Trophoblast cell (in vitro differentiated cells and primary cell): ENCODE measurements around the gene FGFR2.
"Not testable (repeated sequence)": the region's sequence is repeated elsewhere in the genome, so short reads cannot be mapped to it uniquely, and the experiment has no call there.

Experiments used
- DNase-seq, 2 donors: peaks; one replicate each; pipeline ENCODE4 v3.0.0-alpha.2; 2016
- H2AFZ ChIP-seq: 2 replicates; pipeline ENCODE4 v1.6.1; 2013; ENCODE audit warnings: low read length, moderate library complexity, mild to moderate bottlenecking; ENCODE audit not compliant: insufficient read depth, poor library complexity
- H2AK5ac ChIP-seq: 2 replicates; pipeline ENCODE4 v1.6.1; 2013; ENCODE audit warnings: mild to moderate bottlenecking, low read length
- H2BK120ac ChIP-seq: 2 replicates; pipeline ENCODE4 v1.6.1; 2013; ENCODE audit warnings: low read length, mild to moderate bottlenecking, moderate library complexity; ENCODE audit not compliant: insufficient read depth, poor library complexity
- H2BK12ac ChIP-seq: 2 replicates; pipeline ENCODE4 v1.6.1; 2013; ENCODE audit warnings: mild to moderate bottlenecking, low read length, moderate library complexity
- H2BK5ac ChIP-seq: 2 replicates; pipeline ENCODE4 v1.6.1; 2013; ENCODE audit warnings: low read length, low read depth, moderate library complexity, mild to moderate bottlenecking; ENCODE audit not compliant: poor library complexity
- H3K14ac ChIP-seq: 2 replicates; pipeline ENCODE4 v1.6.1; 2013; ENCODE audit warnings: mild to moderate bottlenecking, low read length
- H3K18ac ChIP-seq: 2 replicates; pipeline ENCODE4 v1.6.1; 2013; ENCODE audit warnings: mild to moderate bottlenecking, low read length
- H3K23ac ChIP-seq: 2 replicates; pipeline ENCODE4 v1.6.1; 2013; ENCODE audit warnings: low read length
- H3K27ac ChIP-seq: 2 replicates; pipeline ENCODE4 v1.5.1; 2013; ENCODE audit warnings: low read depth, mild to moderate bottlenecking, inconsistent platforms, low read length, moderate library complexity
- H3K27me3 ChIP-seq: 2 replicates; pipeline ENCODE4 v1.6.1; 2013; ENCODE audit warnings: inconsistent platforms, mild to moderate bottlenecking, low read length, moderate library complexity; ENCODE audit not compliant: insufficient read depth
- H3K36me3 ChIP-seq, 2 experiments: 1 replicate in 1 of 2; 2 replicates in 1 of 2; pipeline ENCODE4 v1.6.1; 2013; ENCODE audit warnings: low read length in 2 of 2, mild to moderate bottlenecking in 2 of 2, moderate library complexity in 1 of 2; ENCODE audit not compliant: insufficient read depth in 2 of 2, control insufficient read depth in 1 of 2
- H3K4ac ChIP-seq: 2 replicates; pipeline ENCODE4 v1.6.1; 2013; ENCODE audit warnings: low read depth, mild to moderate bottlenecking, low read length, moderate library complexity
- H3K4me1 ChIP-seq, 2 experiments: 1 replicate in 1 of 2; 2 replicates in 1 of 2; pipeline ENCODE4 v1.6.1; 2013; ENCODE audit warnings: low read length in 2 of 2, mild to moderate bottlenecking in 2 of 2, moderate library complexity in 1 of 2; ENCODE audit not compliant: insufficient read depth in 2 of 2, control insufficient read depth in 1 of 2
- H3K4me2 ChIP-seq: 2 replicates; pipeline ENCODE4 v1.6.1; 2013; ENCODE audit warnings: inconsistent platforms, mild to moderate bottlenecking, low read length, moderate library complexity
- H3K4me3 ChIP-seq: 2 replicates; pipeline ENCODE4 v1.5.1; 2013; ENCODE audit warnings: mild to moderate bottlenecking, low read depth, low read length, inconsistent platforms
- H3K79me1 ChIP-seq: one replicate; pipeline ENCODE4 v1.6.1; 2013; ENCODE audit warnings: low read length
- H3K79me2 ChIP-seq: 2 replicates; pipeline ENCODE4 v1.6.1; 2013; ENCODE audit warnings: low read length, mild to moderate bottlenecking; ENCODE audit not compliant: control insufficient read depth, insufficient read depth, poor library complexity
- H3K9ac ChIP-seq: 2 replicates; pipeline ENCODE4 v1.6.1; 2013; ENCODE audit warnings: mild to moderate bottlenecking, low read length
- H3K9me3 ChIP-seq: 2 replicates; pipeline ENCODE4 v1.6.1; 2013; ENCODE audit warnings: low read depth, mild to moderate bottlenecking, control low read depth, inconsistent platforms, low read length; ENCODE audit not compliant: insufficient read depth
- H4K12ac ChIP-seq: 2 replicates; pipeline ENCODE4 v1.6.1; 2013; ENCODE audit warnings: low read depth, mild to moderate bottlenecking, low read length, moderate library complexity
- H4K8ac ChIP-seq: 2 replicates; pipeline ENCODE4 v1.6.1; 2013; ENCODE audit warnings: low read depth, mild to moderate bottlenecking, low read length, moderate library complexity
- H4K91ac ChIP-seq: one replicate; pipeline ENCODE4 v1.6.1; 2013; ENCODE audit warnings: low read depth, mild to moderate bottlenecking, low read length, moderate library complexity
- WGBS: extraction: QIAGEN DNeasy Blood & Tissue Kit; methylation state at CpG from one replicate; pipeline ENCODE4 v1.1.7; 2013; ENCODE audit warnings: missing lambda C conversion rate; ENCODE audit not compliant: insufficient read length, insufficient coverage; ENCODE audit errors: extremely low coverage; 5-methylcytosine and 5-hydroxymethylcytosine counted together

FGFR2 gene

DNA sequence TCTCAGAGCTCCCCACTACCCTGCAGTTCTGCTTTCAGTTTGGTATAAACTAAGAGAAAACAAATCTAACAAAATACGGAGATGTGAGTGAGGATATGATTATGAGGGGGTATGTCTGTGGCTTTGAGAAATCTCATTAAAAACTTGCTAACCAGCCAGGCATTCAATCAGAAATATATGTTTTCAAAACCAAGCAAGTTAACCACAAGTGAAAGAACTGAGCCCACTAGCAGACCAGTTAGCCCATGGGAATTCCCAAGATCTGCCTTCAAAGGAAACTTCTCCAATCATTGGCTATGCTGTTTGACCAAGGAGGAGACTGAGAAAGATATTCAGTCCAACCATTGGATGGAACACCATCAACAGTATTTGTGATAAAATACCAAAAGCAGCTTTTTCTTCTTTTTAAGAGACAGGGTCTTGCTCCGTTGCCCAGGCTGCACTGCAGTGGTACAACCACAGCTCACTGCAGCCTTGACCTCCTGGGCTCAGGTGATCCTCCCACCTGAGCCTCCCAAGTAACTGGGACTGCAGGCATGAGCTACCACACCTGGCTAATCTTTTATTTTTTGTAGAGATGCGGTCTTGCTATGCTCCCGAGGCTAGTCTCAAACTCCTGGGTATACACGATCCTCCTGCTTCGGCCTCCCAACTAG is 41.2 kb downstream of the FGFR2 start:
- H3K27ac ChIP-seq: no peak overlapping the region
- H3K9me3 ChIP-seq: peaks cover 2% of the 10 kb centered on the region
- no peaks in the 10 kb centered on the region for H3K36me3 ChIP-seq
- H3K4me2 ChIP-seq: no peak overlapping the region
- no peak overlapping the region for H4K91ac ChIP-seq
- no peak overlapping the region for H3K14ac ChIP-seq
- no peaks in the 10 kb centered on the region for H3K79me2 ChIP-seq
- no peak overlapping the region for H4K12ac ChIP-seq
- no peak overlapping the region for H4K8ac ChIP-seq
- H2BK5ac ChIP-seq: no peak overlapping the region
- H2BK12ac ChIP-seq: no peak overlapping the region
- H3K18ac ChIP-seq: no peak overlapping the region
- H3K4me1 ChIP-seq: peaks cover 5 to 7% of the 10 kb centered on the region in 2 experiments
- no peak overlapping the region for H2AFZ ChIP-seq
- H2BK120ac ChIP-seq: no peak overlapping the region
- H3K4ac ChIP-seq: no peak overlapping the region
- H3K79me1 ChIP-seq: no peaks in the 10 kb centered on the region
- no peaks in the 10 kb centered on the region for H3K27me3 ChIP-seq
- no CpG with 5 or more reads among the region's 6 CpGs for WGBS
- H3K4me3 ChIP-seq: no peak overlapping the region
- no peak for DNase-seq
- no peak overlapping the region for H2AK5ac ChIP-seq
- H3K9ac ChIP-seq: no peak overlapping the region
- H3K23ac ChIP-seq: no peak overlapping the region

DNA sequence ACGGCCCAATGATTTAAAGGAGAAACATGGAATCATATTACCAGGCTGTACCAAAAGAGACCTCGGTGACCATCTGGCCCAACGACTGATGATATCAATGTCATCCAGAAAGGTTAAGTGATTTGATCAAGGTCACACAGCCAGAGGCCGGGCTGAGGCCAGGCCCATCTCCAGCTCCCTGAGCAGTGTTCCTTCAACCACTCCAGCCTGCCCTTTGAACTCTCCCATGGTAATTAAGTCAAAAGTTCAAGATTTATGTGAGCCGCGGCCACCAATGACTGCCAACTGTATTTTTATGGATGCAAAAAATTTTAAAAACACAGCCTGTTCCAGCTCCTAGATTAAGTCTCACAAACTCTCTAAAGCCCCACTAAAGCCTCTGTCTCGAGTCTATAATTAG is 41.8 kb downstream of the FGFR2 start:
- Histone ChIP-seq H2AK5ac (no peak overlapping the region), H3K4me3 (no peak overlapping the region), H3K27me3 (no peaks in the 10 kb centered on the region), H3K79me2 (no peaks in the 10 kb centered on the region), H2BK5ac (no peak overlapping the region), H2AFZ (no peak overlapping the region), H3K18ac (no peak overlapping the region), H3K27ac (no peak overlapping the region), H4K12ac (no peak overlapping the region), H3K9me3 (peaks cover 2% of the 10 kb centered on the region), H2BK12ac (no peak overlapping the region), H2BK120ac (no peak overlapping the region), H4K8ac (no peak overlapping the region), H3K23ac (no peak overlapping the region), H3K79me1 (no peaks in the 10 kb centered on the region), H3K36me3 (no peaks in the 10 kb centered on the region), H3K4me1 (peaks cover 5 to 7% of the 10 kb centered on the region in 2 experiments), H3K14ac (no peak overlapping the region), H3K4me2 (no peak overlapping the region), H4K91ac (no peak overlapping the region), H3K9ac (no peak overlapping the region), H3K4ac (no peak overlapping the region)
- DNase-seq: no peak
- no CpG with 5 or more reads among the region's 7 CpGs for WGBS

DNA sequence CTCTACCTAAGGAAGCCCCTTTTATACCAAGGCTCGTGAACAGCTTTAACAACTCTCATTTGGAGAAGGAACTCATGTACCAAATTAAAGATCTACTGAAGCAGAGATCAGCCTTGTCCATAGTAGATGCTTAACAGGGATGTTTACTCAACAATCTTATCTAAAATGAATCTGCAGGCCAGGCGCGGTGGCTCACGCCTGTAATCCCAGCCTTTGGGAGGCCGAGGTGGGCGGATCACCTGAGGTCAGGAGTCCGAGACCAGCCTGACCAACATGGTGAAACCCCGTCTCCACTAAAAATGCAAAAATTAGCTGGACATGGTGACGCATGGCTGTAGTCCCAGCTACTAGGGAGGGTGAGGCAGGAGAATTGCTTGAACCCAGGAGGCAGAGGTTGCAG is 43.3 kb downstream of the FGFR2 start:
- not testable (repeated sequence) for H3K9ac ChIP-seq, H2BK12ac ChIP-seq
- WGBS: no CpG with 5 or more reads among the region's 9 CpGs

DNA sequence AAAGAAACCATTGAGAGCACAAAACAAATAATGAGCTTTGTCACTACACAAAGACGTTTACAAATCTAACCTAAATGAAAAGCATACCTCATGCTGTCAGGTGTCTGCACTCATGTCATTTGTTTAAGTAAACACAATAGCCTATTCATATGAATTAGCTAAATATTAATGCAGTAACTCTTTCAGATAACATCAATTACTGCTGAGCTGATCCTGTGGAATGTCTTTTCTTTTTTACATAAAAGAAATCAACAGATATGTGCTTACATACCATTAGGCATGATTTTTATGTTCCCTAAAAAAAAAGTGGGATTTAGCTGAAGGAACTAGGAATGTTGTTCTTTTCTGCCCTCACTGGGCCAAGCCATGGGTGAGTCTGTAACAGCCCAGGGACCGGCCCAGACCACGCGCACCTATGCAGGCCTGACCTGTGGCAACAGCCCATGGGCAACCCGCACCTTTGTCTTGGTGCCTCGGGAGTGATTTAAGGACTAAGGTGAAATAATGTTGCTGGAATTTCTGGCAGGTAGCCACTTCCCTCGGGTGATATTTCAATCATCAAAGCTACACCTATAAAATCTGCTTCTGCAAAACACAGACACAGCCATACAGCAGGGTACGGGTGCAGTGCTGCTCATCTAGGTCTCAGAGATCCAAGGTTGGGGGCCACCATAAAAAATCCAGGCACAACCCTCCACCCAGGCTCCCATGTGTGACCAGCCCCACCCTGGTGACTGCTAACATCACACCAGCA is 44.6 kb downstream of the FGFR2 start:
- Histone ChIP-seq H3K4me3 (no peak overlapping the region), H3K79me2 (no peaks in the 10 kb centered on the region), H3K79me1 (no peaks in the 10 kb centered on the region), H3K4me1 (peaks cover 5 to 7% of the 10 kb centered on the region in 2 experiments), H4K12ac (no peak overlapping the region), H3K23ac (no peak overlapping the region), H2AK5ac (no peak overlapping the region), H2BK5ac (no peak overlapping the region), H2AFZ (no peak overlapping the region), H3K14ac (no peak overlapping the region), H3K27ac (no peak overlapping the region), H3K9me3 (peaks cover 6% of the 10 kb centered on the region), H3K27me3 (no peaks in the 10 kb centered on the region), H4K8ac (no peak overlapping the region), H3K4ac (no peak overlapping the region), H2BK120ac (no peak overlapping the region), H4K91ac (no peak overlapping the region), H2BK12ac (no peak overlapping the region), H3K36me3 (peaks cover 11 to 12% of the 10 kb centered on the region in 2 experiments), H3K4me2 (no peak overlapping the region), H3K9ac (no peak overlapping the region), H3K18ac (no peak overlapping the region)
- WGBS: no CpG with 5 or more reads among the region's 8 CpGs
- peak; percentile 97 to 98 for DNase-seq

More for the DNA sequence above, 43.3 kb downstream of the FGFR2 start:
- not testable (repeated sequence) for H3K4me3 ChIP-seq, H4K12ac ChIP-seq, H4K91ac ChIP-seq, H3K4me2 ChIP-seq, H2BK120ac ChIP-seq, H2AFZ ChIP-seq, H3K9me3 ChIP-seq, H3K4ac ChIP-seq, H3K14ac ChIP-seq, H3K79me1 ChIP-seq, H3K4me1 ChIP-seq, H3K27me3 ChIP-seq, H2BK5ac ChIP-seq, H3K27ac ChIP-seq, H2AK5ac ChIP-seq, H3K79me2 ChIP-seq, H3K36me3 ChIP-seq, H4K8ac ChIP-seq, H3K18ac ChIP-seq, H3K23ac ChIP-seq
- DNase-seq: peak; percentile 68 to 77
